ES-I3 (cell line): ENCODE measurements around the gene LRP1B.

Source experiments
- H3K36me3 ChIP-seq: 2 replicates; pipeline ENCODE4 v1.6.1; 2013; ENCODE audit warnings: mild to moderate bottlenecking, low read length, control low read depth, moderate library complexity; ENCODE audit not compliant: insufficient read depth
- H3K4me1 ChIP-seq: 2 replicates; pipeline ENCODE4 v1.6.1; 2013; ENCODE audit warnings: mild to moderate bottlenecking, control low read depth, low read length; ENCODE audit not compliant: insufficient read depth
- H3K9ac ChIP-seq: 2 replicates; pipeline ENCODE4 v1.6.1; 2013; ENCODE audit warnings: low read depth, mild to moderate bottlenecking, low read length, moderate library complexity
- H3K9me3 ChIP-seq: 2 replicates; pipeline ENCODE4 v1.6.1; 2013; ENCODE audit warnings: mild to moderate bottlenecking, low read length, moderate library complexity; ENCODE audit not compliant: control insufficient read depth, insufficient read depth

LRP1B gene

GRCh38 chr2:141699573-141699972 is 431.2 kb downstream of the LRP1B start:
- Histone ChIP-seq H3K9me3 (no peaks in the 10 kb centered on the region; the same call in 1 of the 2 replicates), H3K36me3 (no peaks in the 10 kb centered on the region), H3K9ac (no peak overlapping the region), H3K4me1 (no peaks in the 10 kb centered on the region)

DNA sequence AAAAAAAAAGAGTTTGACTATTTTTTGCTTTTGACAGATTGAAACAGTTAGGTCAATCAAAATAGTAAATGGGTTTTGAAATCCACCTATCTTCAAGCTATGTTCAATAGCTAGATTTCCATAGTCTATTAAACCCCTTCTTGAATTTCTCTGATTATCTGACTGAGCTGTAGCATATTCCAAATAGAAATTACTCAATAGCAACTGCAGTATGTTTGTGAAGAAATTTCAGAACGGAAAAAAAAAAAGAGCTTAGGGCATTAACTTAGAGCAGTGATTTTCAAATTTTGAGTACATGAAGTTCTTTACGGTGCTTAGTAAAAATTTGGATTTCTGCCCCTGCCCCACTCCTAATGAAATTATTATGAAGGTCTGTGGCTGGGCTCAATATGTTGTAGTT is 432.3 kb downstream of the LRP1B start:
- H3K9me3 ChIP-seq: peaks cover 3% of the 10 kb centered on the region; the same call in 1 of the 2 replicates
- no peaks in the 10 kb centered on the region for H3K4me1 ChIP-seq
- no peaks in the 10 kb centered on the region for H3K36me3 ChIP-seq
- no peak overlapping the region for H3K9ac ChIP-seq

GRCh38 chr2:141697035-141697434 is 433.8 kb downstream of the LRP1B start:
- H3K4me1 ChIP-seq: no peaks in the 10 kb centered on the region
- H3K9me3 ChIP-seq: peaks cover 3% of the 10 kb centered on the region; the same call in 1 of the 2 replicates
- no peak overlapping the region for H3K9ac ChIP-seq
- H3K36me3 ChIP-seq: no peaks in the 10 kb centered on the region

GRCh38 chr2:141694180-141694579 is 436.6 kb downstream of the LRP1B start:
- Histone ChIP-seq H3K36me3 (no peaks in the 10 kb centered on the region), H3K9ac (no peak overlapping the region), H3K9me3 (peaks cover 3% of the 10 kb centered on the region; the same call in 1 of the 2 replicates), H3K4me1 (no peaks in the 10 kb centered on the region)

DNA sequence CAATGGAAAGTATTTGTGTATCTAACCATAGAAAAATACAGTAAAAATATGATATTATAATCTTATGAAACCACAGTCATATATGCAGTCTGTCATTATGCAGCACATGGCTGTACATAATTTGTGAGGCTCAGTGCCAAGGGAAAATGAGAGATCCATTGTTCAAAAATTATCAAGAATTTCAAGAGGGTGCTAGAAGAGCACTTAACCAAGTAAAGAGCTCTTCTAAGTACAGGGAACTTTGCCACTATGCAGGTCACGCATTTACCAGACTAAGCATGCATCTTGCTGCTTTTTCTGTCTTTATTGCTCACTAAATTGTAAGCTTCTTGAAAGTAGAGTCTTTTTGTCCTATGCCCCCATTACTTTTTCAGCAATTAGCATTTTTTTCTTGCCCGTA is 438.0 kb downstream of the LRP1B start:
- no peaks in the 10 kb centered on the region for H3K4me1 ChIP-seq
- H3K9me3 ChIP-seq: peaks cover 3% of the 10 kb centered on the region; the same call in 1 of the 2 replicates
- H3K36me3 ChIP-seq: no peaks in the 10 kb centered on the region

DNA sequence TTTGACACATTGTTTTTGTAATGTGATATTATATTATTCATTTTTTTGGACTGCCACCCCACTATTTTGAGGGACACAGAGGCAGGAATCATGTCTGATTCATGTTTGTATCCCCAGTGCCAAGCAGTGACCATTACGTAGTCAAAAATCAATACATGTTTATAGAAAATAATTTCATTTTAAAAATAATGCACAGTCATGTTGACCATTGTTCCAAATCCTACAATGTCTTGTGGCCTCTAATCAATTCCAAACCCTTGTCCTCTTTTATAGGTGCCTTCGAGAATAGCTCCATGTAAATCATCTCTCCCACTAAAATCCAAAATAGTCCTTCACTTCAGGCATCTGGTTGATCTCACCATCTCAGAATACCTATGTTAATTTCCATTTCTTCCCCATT is 454.7 kb downstream of the LRP1B start:
- H3K36me3 ChIP-seq: no peaks in the 10 kb centered on the region
- no peaks in the 10 kb centered on the region for H3K4me1 ChIP-seq
- no peaks in the 10 kb centered on the region for H3K9me3 ChIP-seq
- H3K9ac ChIP-seq: no peak overlapping the region

More for the DNA sequence above, 438.0 kb downstream of the LRP1B start:
- H3K9ac ChIP-seq: no peak overlapping the region

DNA sequence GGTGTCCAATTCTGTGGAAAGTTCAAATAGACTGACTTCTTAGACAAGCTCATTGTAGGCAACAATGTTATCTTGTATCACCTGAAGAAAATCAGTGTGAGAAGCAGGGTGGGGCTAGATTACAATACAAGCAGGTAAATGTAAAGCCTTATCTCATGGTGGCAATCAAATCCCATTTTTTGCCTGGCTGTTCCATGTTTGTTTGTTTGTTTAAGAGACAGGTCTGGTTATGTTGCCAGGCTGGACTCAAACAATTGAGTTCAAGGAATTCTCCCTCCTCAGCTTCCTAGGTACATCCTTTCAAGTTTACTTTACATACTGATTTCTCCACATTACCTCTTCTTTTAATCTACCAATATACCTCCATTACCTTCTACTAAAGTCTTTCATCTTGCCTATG is 464.6 kb downstream of the LRP1B start:
- Histone ChIP-seq H3K9ac (no peak overlapping the region), H3K9me3 (no peaks in the 10 kb centered on the region), H3K4me1 (no peaks in the 10 kb centered on the region), H3K36me3 (no peaks in the 10 kb centered on the region)

DNA sequence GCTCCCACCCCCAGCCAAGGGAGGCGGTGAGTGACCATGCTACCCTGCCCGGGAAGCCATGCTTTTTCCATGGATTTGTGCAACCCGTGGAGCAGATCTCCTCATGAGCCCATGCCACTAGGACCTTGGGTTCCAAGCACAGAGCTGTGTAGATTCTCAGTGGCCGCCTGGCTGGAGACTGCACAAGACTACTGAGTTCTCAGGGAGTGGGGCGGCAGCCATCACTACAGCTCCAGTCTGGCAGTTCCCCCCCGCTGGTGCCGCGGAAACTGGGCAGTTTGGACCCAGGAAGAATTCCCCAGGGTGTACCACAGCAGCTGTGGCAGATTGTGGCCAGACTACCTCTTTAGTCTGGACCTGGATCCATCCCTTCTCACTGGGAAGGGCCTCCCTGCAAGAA is 470.6 kb downstream of the LRP1B start:
- no peaks in the 10 kb centered on the region for H3K36me3 ChIP-seq
- no peak overlapping the region for H3K9ac ChIP-seq

GRCh38 chr2:141654311-141654710 is 476.5 kb downstream of the LRP1B start:
- Histone ChIP-seq H3K9ac (no peak overlapping the region), H3K4me1 (no peaks in the 10 kb centered on the region), H3K36me3 (no peaks in the 10 kb centered on the region), H3K9me3 (no peaks in the 10 kb centered on the region)

More for the DNA sequence above, 470.6 kb downstream of the LRP1B start:
- no peaks in the 10 kb centered on the region for H3K9me3 ChIP-seq
- no peaks in the 10 kb centered on the region for H3K4me1 ChIP-seq

GRCh38 chr2:141653184-141653583 is 477.6 kb downstream of the LRP1B start:
- Histone ChIP-seq H3K9ac (no peak overlapping the region), H3K4me1 (no peaks in the 10 kb centered on the region), H3K9me3 (no peaks in the 10 kb centered on the region), H3K36me3 (no peaks in the 10 kb centered on the region)

GRCh38 chr2:141652308-141652707 is 478.5 kb downstream of the LRP1B start:
- no peaks in the 10 kb centered on the region for H3K36me3 ChIP-seq
- H3K4me1 ChIP-seq: no peaks in the 10 kb centered on the region
- H3K9ac ChIP-seq: no peak overlapping the region
- no peaks in the 10 kb centered on the region for H3K9me3 ChIP-seq

DNA sequence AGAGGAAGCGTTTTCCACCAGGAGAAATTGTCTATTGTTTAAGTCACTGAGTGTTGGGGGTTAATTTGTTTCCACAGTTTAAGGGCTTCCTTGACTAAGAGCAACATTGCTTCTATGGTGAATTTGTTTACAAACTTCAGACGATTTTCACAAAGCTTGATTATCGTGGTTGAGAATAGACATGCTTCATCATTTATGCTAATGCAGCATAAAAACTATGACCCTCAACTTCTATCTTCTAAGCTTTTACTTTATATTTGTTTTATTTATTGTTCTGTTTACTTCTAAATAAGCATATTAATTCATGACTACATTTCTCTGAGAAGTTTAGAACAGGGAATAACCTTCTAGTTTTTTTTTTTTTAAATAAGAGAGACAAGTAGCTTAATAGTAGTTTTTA is 483.5 kb downstream of the LRP1B start:
- no peaks in the 10 kb centered on the region for H3K4me1 ChIP-seq
- H3K36me3 ChIP-seq: no peaks in the 10 kb centered on the region
- H3K9me3 ChIP-seq: no peaks in the 10 kb centered on the region
- H3K9ac ChIP-seq: no peak overlapping the region

- Histone ChIP-seq H3K9me3 (no peaks in the 10 kb centered on the region), H3K36me3 (no peaks in the 10 kb centered on the region), H3K9ac (no peak overlapping the region), H3K4me1 (no peaks in the 10 kb centered on the region)
These were observed 489.4 kb downstream of the LRP1B start for GRCh38 chr2:141641462-141641861.

DNA sequence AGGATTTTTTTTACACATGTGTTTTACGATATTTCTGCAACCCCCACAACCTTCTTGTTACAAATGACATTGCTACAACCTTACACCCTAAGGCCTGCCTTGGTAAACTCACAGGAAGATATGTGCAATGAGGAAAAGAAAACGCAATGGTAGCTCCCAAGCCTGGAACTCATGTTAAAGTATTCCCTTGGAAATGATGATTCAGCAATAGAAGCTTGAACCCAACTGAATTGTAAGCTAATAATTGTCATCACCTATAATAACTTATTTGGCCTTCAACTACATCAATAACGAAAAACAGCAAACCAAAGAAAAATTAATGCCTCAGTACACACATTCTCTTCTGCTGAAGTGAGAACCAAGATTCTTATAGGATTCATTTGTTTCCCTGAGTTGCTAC is 491.0 kb downstream of the LRP1B start:
- Histone ChIP-seq H3K9ac (no peak overlapping the region), H3K36me3 (no peaks in the 10 kb centered on the region), H3K9me3 (no peaks in the 10 kb centered on the region)

DNA sequence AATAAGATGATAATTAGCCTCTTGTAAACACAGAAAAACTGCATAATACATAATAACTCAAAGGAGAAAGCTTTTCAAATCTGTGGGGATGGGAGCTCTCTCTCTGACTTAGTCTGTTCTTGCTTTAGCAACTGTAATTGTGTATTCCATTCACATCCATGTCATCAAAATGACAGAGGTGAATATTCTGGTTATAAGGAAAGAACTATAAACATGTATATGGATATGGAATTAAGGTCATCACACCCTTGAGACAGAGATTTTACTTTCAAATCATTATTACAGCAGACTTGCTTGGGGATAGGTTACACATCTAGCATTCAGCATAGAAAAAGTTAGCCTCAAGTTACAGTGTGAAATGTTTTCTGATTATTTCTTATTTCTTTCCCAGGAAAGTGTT is 497.7 kb downstream of the LRP1B start:
- no peaks in the 10 kb centered on the region for H3K4me1 ChIP-seq
- no peaks in the 10 kb centered on the region; the same call in 1 of the 2 replicates for H3K36me3 ChIP-seq
- H3K9ac ChIP-seq: no peak overlapping the region
- no peaks in the 10 kb centered on the region for H3K9me3 ChIP-seq

More for the DNA sequence above, 491.0 kb downstream of the LRP1B start:
- no peaks in the 10 kb centered on the region for H3K4me1 ChIP-seq

DNA sequence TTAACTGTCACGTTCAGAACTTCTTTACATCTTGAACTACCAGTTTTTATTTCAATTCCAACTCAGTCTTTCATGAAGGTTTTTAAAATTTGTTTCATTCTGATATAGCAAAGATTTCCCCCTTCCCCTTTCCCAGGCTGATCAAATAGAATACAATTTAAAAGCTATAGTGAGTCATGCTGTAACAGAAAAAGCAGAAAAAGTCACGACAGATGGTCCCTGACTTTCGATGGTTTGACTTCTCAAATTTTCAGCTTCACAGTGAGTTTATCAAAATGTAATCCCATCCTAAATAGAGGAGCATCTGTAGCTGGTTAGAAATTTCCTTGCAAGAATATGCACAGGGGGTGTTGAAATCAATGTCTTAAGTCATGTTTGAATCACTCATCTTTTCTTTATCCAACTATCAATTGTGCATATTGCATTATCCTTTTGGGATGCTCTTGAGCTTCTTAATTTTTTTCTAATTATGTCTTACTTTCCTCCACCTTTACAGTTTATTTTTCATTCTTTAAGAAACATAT is 500.3 kb downstream of the LRP1B start:
- Histone ChIP-seq H3K4me1 (no peaks in the 10 kb centered on the region), H3K36me3 (no peaks in the 10 kb centered on the region; the same call in 1 of the 2 replicates), H3K9ac (no peak overlapping the region), H3K9me3 (no peaks in the 10 kb centered on the region)
